ENCODE data around the gene ZNF735. TPM values are rescaled to one million over a fixed set of nuclear protein-coding genes. Genes with fewer than 3 reads are reported as not detected.
A peak's percentile ranks its signal among the peaks of the same experiment; 100 is the strongest.

ZNF735 gene
- total and polyA plus RNA-seq, 8 donors = 0.14 TPM; not detected in 7

GRCh38 chr7:64181586-64181985 is 25.4 kb upstream of the ZNF735 start:
- intact Hi-C loops (cut with DNase I) = loop anchor here (5.0 to 10.0 kb wide), 2 partner anchors 436 to 443 kb away; no protein-coding TSS in a partner anchor
- H3K27ac ChIP-seq = no peak overlapping the region
- H3K9me3 ChIP-seq = peaks cover 0 to 28% of the 10 kb centered on the region in 2 donors
- H3K36me3 ChIP-seq = no peaks in the 10 kb centered on the region
- ATAC-seq = no peak
- H3K27me3 ChIP-seq = peaks cover 9 to 34% of the 10 kb centered on the region in 2 donors
- DNase-seq = peak in 1 of 4 donors; percentile 63
- no peaks in the 10 kb centered on the region for H3K4me1 ChIP-seq
- TF ChIP-seq CTCF (IDR thresholded peaks at IDR 0.05) = no peak
- H3K4me3 ChIP-seq = no peak overlapping the region

- no peaks in the 10 kb centered on the region for H3K36me3 ChIP-seq
- TF ChIP-seq CTCF (IDR thresholded peaks at IDR 0.05) = no peak
- no peaks in the 10 kb centered on the region for H3K4me1 ChIP-seq
- DNase-seq (peak in 1 of 4 donors; percentile 68), ATAC-seq (no peak)
- no peak overlapping the region for H3K4me3 ChIP-seq
- intact Hi-C loops (cut with DNase I) = loop anchor here (5.0 to 10.0 kb wide), 2 partner anchors 435 to 443 kb away; no protein-coding TSS in a partner anchor
- H3K27ac ChIP-seq = no peak overlapping the region
- H3K9me3 ChIP-seq = peaks cover 0 to 26% of the 10 kb centered on the region in 2 donors
- peaks cover 9 to 34% of the 10 kb centered on the region in 2 donors for H3K27me3 ChIP-seq
These were observed 24.8 kb upstream of the ZNF735 start for GRCh38 chr7:64182036-64182790.

- ATAC-seq = peak; percentile 49
- peak; percentile 68 to 73 for TF ChIP-seq CTCF (IDR thresholded peaks at IDR 0.05)
- Histone ChIP-seq H3K27ac (no peak overlapping the region), H3K4me3 (no peak overlapping the region), H3K4me1 (no peaks in the 10 kb centered on the region), H3K27me3 (peaks cover 9 to 34% of the 10 kb centered on the region in 2 donors), H3K36me3 (no peaks in the 10 kb centered on the region), H3K9me3 (peaks cover 0 to 27% of the 10 kb centered on the region in 2 donors)
- intact Hi-C loops (cut with DNase I) = loop anchor here (5.0 to 10.0 kb wide), 2 partner anchors 434 to 442 kb away; no protein-coding TSS in a partner anchor
- peak in 1 of 4 donors; percentile 75 for DNase-seq
These were observed 23.8 kb upstream of the ZNF735 start for GRCh38 chr7:64183126-64183742.

- no peaks in the 10 kb centered on the region for H3K36me3 ChIP-seq
- no peak for ATAC-seq
- no peak for DNase-seq
- peaks cover 0 to 27% of the 10 kb centered on the region in 2 donors for H3K9me3 ChIP-seq
- H3K27me3 ChIP-seq = peaks cover 9 to 34% of the 10 kb centered on the region in 2 donors
- H3K4me3 ChIP-seq = no peak overlapping the region
- no peak overlapping the region for H3K27ac ChIP-seq
- TF ChIP-seq CTCF (IDR thresholded peaks at IDR 0.05) = no peak
- no peaks in the 10 kb centered on the region for H3K4me1 ChIP-seq
- intact Hi-C loops (cut with DNase I) = loop anchor here (5.0 to 10.0 kb wide), 2 partner anchors 433 to 441 kb away; no protein-coding TSS in a partner anchor
These were observed 23.1 kb upstream of the ZNF735 start for GRCh38 chr7:64183827-64184372.

- intact Hi-C loops (cut with DNase I) = loop anchor here (5.0 to 10.0 kb wide), 2 partner anchors 433 to 440 kb away; no protein-coding TSS in a partner anchor
- ATAC-seq = no peak
These were observed 22.6 kb upstream of the ZNF735 start for GRCh38 chr7:64184376-64184775.

More at GRCh38 chr7:64184376-64184775, 22.6 kb upstream of the ZNF735 start:
- Histone ChIP-seq H3K36me3 (no peaks in the 10 kb centered on the region), H3K4me1 (no peaks in the 10 kb centered on the region), H3K4me3 (no peak overlapping the region), H3K27ac (no peak overlapping the region), H3K9me3 (peaks cover 0 to 27% of the 10 kb centered on the region in 2 donors), H3K27me3 (peaks cover 9 to 34% of the 10 kb centered on the region in 2 donors)
- no peak for TF ChIP-seq CTCF (IDR thresholded peaks at IDR 0.05)
- DNase-seq = no peak

Data from left lung (tissue), 10 donors.